ELF-1 (cell line): ENCODE data around the gene NKX1-1.
A peak's percentile ranks its signal among the peaks of the same experiment; 100 is the strongest.

Experiments
- DNase-seq: peaks from one replicate; pipeline ENCODE4 v3.0.0-alpha.2; 2016; ENCODE audit warnings: low read depth, low spot score

The NKX1-1 gene

GRCh38 chr4:1416948-1417260, 10.7 kb upstream of the NKX1-1 start:
- DNase-seq = no peak

- DNase-seq = no peak
Observed at GRCh38 chr4:1416051-1416947, 10.1 kb upstream of the NKX1-1 start.

- DNase-seq = no peak
Observed at GRCh38 chr4:1415681-1415981, 9.4 kb upstream of the NKX1-1 start.

- DNase-seq = no peak
Observed at GRCh38 chr4:1414831-1415680, 8.8 kb upstream of the NKX1-1 start.

- no peak for DNase-seq
Observed at GRCh38 chr4:1413687-1414479, 7.6 kb upstream of the NKX1-1 start.

GRCh38 chr4:1413204-1413663, 7.0 kb upstream of the NKX1-1 start:
- no peak for DNase-seq

GRCh38 chr4:1412376-1413203, 6.3 kb upstream of the NKX1-1 start:
- no peak for DNase-seq

- no peak for DNase-seq
Observed at GRCh38 chr4:1411436-1412375, 5.5 kb upstream of the NKX1-1 start.

- DNase-seq = peak; percentile 93
Observed at GRCh38 chr4:1410491-1411325, 4.5 kb upstream of the NKX1-1 start.

GRCh38 chr4:1409491-1410425, 3.5 kb upstream of the NKX1-1 start:
- no peak for DNase-seq

GRCh38 chr4:1409079-1409478, 2.8 kb upstream of the NKX1-1 start:
- DNase-seq = no peak

- peak; percentile 52 for DNase-seq
Observed at GRCh38 chr4:1408418-1408817, 2.2 kb upstream of the NKX1-1 start.

GRCh38 chr4:1407657-1408333, 1.6 kb upstream of the NKX1-1 start:
- DNase-seq = no peak

GRCh38 chr4:1406981-1407656, 877 bp upstream of the NKX1-1 start:
- no peak for DNase-seq

GRCh38 chr4:1405636-1406393, 427 bp downstream of the NKX1-1 start:
- peak; percentile 16 for DNase-seq

GRCh38 chr4:1405254-1405635, 997 bp downstream of the NKX1-1 start:
- peak; percentile 14 for DNase-seq
